Renal cortex interstitium (tissue), 11 donors: ENCODE measurements around the gene BRICD5. TPM values are rescaled to one million over a fixed set of nuclear protein-coding genes. Genes with fewer than 3 reads are reported as not detected.

ENCODE experiments used
- DNase-seq, 11 donors: peaks; one replicate each; pipeline ENCODE4 v3.0.0-alpha.2; 2013; ENCODE audit warnings: low read depth in 9 of 11, low spot score in 4 of 11; ENCODE audit errors: extremely low read depth in 1 of 11
- polyA plus RNA-seq, 3 donors: library from polyadenylated mRNA; unstranded; fragments of 120-200 nt; gene quantifications; one replicate each; pipeline ENCODE4 v1.2.1, GENCODE V29; 2013; ENCODE audit not compliant: insufficient read length in 3 of 3

The BRICD5 gene
- polyA plus RNA-seq, 3 donors, result 4.5 to 11.0 (median 7.9) TPM

GRCh38 chr16:2174396-2175131 is 36.1 kb downstream of the BRICD5 start:
- no peak for DNase-seq

GRCh38 chr16:2173916-2174315 is 36.7 kb downstream of the BRICD5 start:
- DNase-seq, result no peak

GRCh38 chr16:2173366-2173765 is 37.3 kb downstream of the BRICD5 start:
- DNase-seq, result no peak

GRCh38 chr16:2172688-2173335 is 37.9 kb downstream of the BRICD5 start:
- no peak for DNase-seq

GRCh38 chr16:2171601-2172178 is 39.0 kb downstream of the BRICD5 start:
- DNase-seq, result no peak

- DNase-seq, result no peak
These were observed 39.9 kb downstream of the BRICD5 start for GRCh38 chr16:2170587-2171435.

- no peak for DNase-seq
These were observed 40.6 kb downstream of the BRICD5 start for GRCh38 chr16:2170080-2170479.

GRCh38 chr16:2167068-2167638 is 43.5 kb downstream of the BRICD5 start:
- no peak for DNase-seq

GRCh38 chr16:2166263-2167067 is 44.2 kb downstream of the BRICD5 start:
- no peak for DNase-seq

- DNase-seq, result no peak
These were observed 44.8 kb downstream of the BRICD5 start for GRCh38 chr16:2165861-2166260.

GRCh38 chr16:2163211-2163881 is 47.3 kb downstream of the BRICD5 start:
- no peak for DNase-seq

- DNase-seq, result no peak
These were observed 48.0 kb downstream of the BRICD5 start for GRCh38 chr16:2162676-2163118.

- DNase-seq, result no peak
These were observed 48.8 kb downstream of the BRICD5 start for GRCh38 chr16:2161911-2162310.

GRCh38 chr16:2160915-2161551 is 49.6 kb downstream of the BRICD5 start:
- DNase-seq, result no peak
